Neutrophil (primary cell): ENCODE results near the gene PIM1.

ENCODE experiments used
- H3K27ac ChIP-seq: fragments of 200-600 bp; sonication (generic); 2 replicates; pipeline ENCODE4 v1.5.1; 2016; ENCODE audit warnings: mild to moderate bottlenecking, moderate library complexity
- H3K27me3 ChIP-seq: fragments of 200-600 bp; sonication (generic); 2 replicates; pipeline ENCODE4 v1.6.0; 2016; ENCODE audit warnings: mild to moderate bottlenecking
- H3K36me3 ChIP-seq: fragments of 200-600 bp; sonication (generic); 2 replicates; pipeline ENCODE4 v1.5.1; 2017
- H3K4me1 ChIP-seq, 2 experiments: fragments of 200-600 bp in 1 of 2; sonication (generic) in 1 of 2; 1 replicate in 1 of 2; 2 replicates in 1 of 2; pipeline versions ENCODE4 v1.5.1 to v1.6.1; 2013 to 2016; ENCODE audit warnings: low read depth in 1 of 2, low read length in 1 of 2, mild to moderate bottlenecking in 1 of 2, moderate library complexity in 1 of 2; ENCODE audit not compliant: control insufficient read depth in 1 of 2, insufficient read depth in 1 of 2
- H3K4me3 ChIP-seq, 2 experiments: fragments of 200-600 bp in 1 of 2; sonication (generic) in 1 of 2; 1 replicate in 1 of 2; 2 replicates in 1 of 2; pipeline ENCODE4 v1.5.1; 2013 to 2016; ENCODE audit warnings: low read depth in 1 of 2, low read length in 1 of 2, mild to moderate bottlenecking in 1 of 2, moderate library complexity in 1 of 2
- H3K9me3 ChIP-seq: fragments of 200-600 bp; sonication (generic); 2 replicates; pipeline ENCODE4 v1.5.1; 2016
- CTCF ChIP-seq: fragments of 200-600 bp; sonication (generic); IDR thresholded peaks from 2 replicates; pipeline ENCODE4 v1.5.1; 2016; ENCODE audit warnings: antibody characterized with exemption

The PIM1 gene

GRCh38 chr6:37169496-37170272 lies at the start of gene PIM1:
TSS of gene PIM1 (plus strand) at chr6:37170152. CDS start at chr6:37170576, 424 bp downstream.
- TF ChIP-seq CTCF = peak; percentile 60
- Histone ChIP-seq H3K36me3 (peaks cover 37% of the 10 kb centered on the region), H3K4me1 (peaks cover 33 to 37% of the 10 kb centered on the region in 2 experiments), H3K4me3 (peak within 1 kb of the TSS; percentile 96 to 99), H3K27ac (peak within 1 kb of the TSS; percentile 88), H3K9me3 (no peaks in the 10 kb centered on the region), H3K27me3 (peaks cover 17% of the 10 kb centered on the region)

GRCh38 chr6:37121556-37121955 lies 48.4 kb upstream of the PIM1 start:
- H3K36me3 ChIP-seq = no peaks in the 10 kb centered on the region
- TF ChIP-seq CTCF = no peak
- H3K27ac ChIP-seq = no peak overlapping the region
- H3K27me3 ChIP-seq = no peaks in the 10 kb centered on the region
- no peak overlapping the region for H3K4me3 ChIP-seq
- peaks cover 9 to 15% of the 10 kb centered on the region in 2 experiments for H3K4me1 ChIP-seq
- H3K9me3 ChIP-seq = no peaks in the 10 kb centered on the region

GRCh38 chr6:37122861-37123260 lies 47.1 kb upstream of the PIM1 start:
- TF ChIP-seq CTCF = no peak
- Histone ChIP-seq H3K27ac (no peak overlapping the region), H3K27me3 (no peaks in the 10 kb centered on the region), H3K4me3 (no peak overlapping the region), H3K4me1 (peaks cover 9 to 15% of the 10 kb centered on the region in 2 experiments), H3K36me3 (no peaks in the 10 kb centered on the region), H3K9me3 (no peaks in the 10 kb centered on the region)

GRCh38 chr6:37123957-37124729 lies 45.8 kb upstream of the PIM1 start:
- Histone ChIP-seq H3K36me3 (no peaks in the 10 kb centered on the region), H3K27ac (no peak overlapping the region), H3K4me3 (no peak overlapping the region), H3K9me3 (no peaks in the 10 kb centered on the region), H3K27me3 (no peaks in the 10 kb centered on the region), H3K4me1 (peaks cover 9 to 15% of the 10 kb centered on the region in 2 experiments)
- TF ChIP-seq CTCF = no peak

- H3K27me3 ChIP-seq = no peaks in the 10 kb centered on the region
- H3K4me3 ChIP-seq = peak overlapping the region in 1 of 2 experiments; percentile 35
- peaks cover 21 to 28% of the 10 kb centered on the region in 2 experiments for H3K4me1 ChIP-seq
- TF ChIP-seq CTCF = no peak
- H3K27ac ChIP-seq = no peak overlapping the region
- H3K36me3 ChIP-seq = no peaks in the 10 kb centered on the region
- no peaks in the 10 kb centered on the region for H3K9me3 ChIP-seq
These were observed 44.0 kb upstream of the PIM1 start for GRCh38 chr6:37125774-37126492.
